CD14-positive monocyte (primary cell): ENCODE data around the gene CCNG2. TPM values are rescaled to one million over a fixed set of nuclear protein-coding genes. Genes with fewer than 3 reads are reported as not detected.

ENCODE experiments used
- DNase-seq, 3 donors: peaks; one replicate each; pipeline ENCODE4 v3.0.0-alpha.2; 2011 to 2022
- H2AFZ ChIP-seq: 2 replicates; pipeline ENCODE4 v1.6.0; 2012; ENCODE audit warnings: mild to moderate bottlenecking, low read depth, low read length, inconsistent platforms; ENCODE audit not compliant: insufficient read depth, poor library complexity, severe bottlenecking
- H3K27ac ChIP-seq, 2 donors: 1 replicate in 1 of 2; 2 replicates in 1 of 2; pipeline ENCODE4 v1.5.1; 2012 to 2013; ENCODE audit warnings: low read length in 2 of 2, control low read depth in 1 of 2, inconsistent platforms in 1 of 2, low read depth in 1 of 2, mild to moderate bottlenecking in 1 of 2
- H3K27me3 ChIP-seq, 2 donors: one replicate each; pipeline versions ENCODE4 v1.6.0 to v1.6.1; 2011 to 2013; ENCODE audit warnings: low read length in 2 of 2; ENCODE audit not compliant: control insufficient read depth in 2 of 2, insufficient read depth in 2 of 2
- H3K36me3 ChIP-seq, 2 donors: replicated peaks in 1 of 2; 1 replicate in 1 of 2; 2 replicates in 1 of 2; pipeline versions ENCODE4 v1.5.1 to v1.6.1; 2012 to 2013; ENCODE audit warnings: low read length in 2 of 2, control low read depth in 1 of 2, inconsistent platforms in 1 of 2, mild to moderate bottlenecking in 1 of 2; ENCODE audit not compliant: insufficient read depth in 2 of 2, control insufficient read depth in 1 of 2
- H3K4me1 ChIP-seq, 2 donors: 1 replicate in 1 of 2; 2 replicates in 1 of 2; pipeline versions ENCODE4 v1.5.1 to v1.6.1; 2012 to 2013; ENCODE audit warnings: low read length in 2 of 2, control low read depth in 1 of 2, inconsistent platforms in 1 of 2, mild to moderate bottlenecking in 1 of 2, moderate library complexity in 1 of 2; ENCODE audit not compliant: insufficient read depth in 2 of 2, control insufficient read depth in 1 of 2
- H3K4me2 ChIP-seq: replicated peaks from 2 replicates; pipeline ENCODE3; 2012; ENCODE audit warnings: low read length, moderate library complexity, mild to moderate bottlenecking; ENCODE audit not compliant: poor library complexity, severe bottlenecking; ENCODE audit errors: extremely low read depth
- H3K4me3 ChIP-seq, 3 experiments: fragments of 200-600 bp in 1 of 3; sonication (generic) in 1 of 3; replicated peaks in 1 of 3; 1 replicate in 2 of 3; 2 replicates in 1 of 3; pipeline ENCODE4 v1.5.1; 2011 to 2013; ENCODE audit warnings: low read length in 3 of 3, mild to moderate bottlenecking in 3 of 3, control low read depth in 2 of 3, low read depth in 2 of 3, inconsistent platforms in 1 of 3, moderate library complexity in 1 of 3
- H3K79me2 ChIP-seq: 2 replicates; pipeline ENCODE4 v1.6.0; 2012; ENCODE audit warnings: mild to moderate bottlenecking, control low read depth, inconsistent platforms, low read length, moderate library complexity; ENCODE audit not compliant: insufficient read depth
- H3K9ac ChIP-seq: 2 replicates; pipeline ENCODE4 v1.6.0; 2017; ENCODE audit warnings: low read length, mild to moderate bottlenecking; ENCODE audit not compliant: insufficient read depth, poor library complexity, severe bottlenecking
- H3K9me3 ChIP-seq, 2 donors: replicated peaks in 1 of 2; 1 replicate in 1 of 2; 2 replicates in 1 of 2; pipeline versions ENCODE4 v1.5.1 to v1.6.1; 2012 to 2013; ENCODE audit warnings: low read length in 2 of 2, control low read depth in 1 of 2; ENCODE audit not compliant: control insufficient read depth in 1 of 2, insufficient read depth in 1 of 2
- H4K20me1 ChIP-seq: 2 replicates; pipeline ENCODE4 v1.6.0; 2012; ENCODE audit warnings: mild to moderate bottlenecking, low read length, control low read depth, moderate library complexity; ENCODE audit not compliant: insufficient read depth
- H3K27ac Mint-ChIP-seq, 7 donors: one replicate each; pipeline ENCODE4 v1.8.0; 2020; ENCODE audit warnings: mild to moderate bottlenecking in 7 of 7, mixed read lengths in 7 of 7, moderate library complexity in 6 of 7, inconsistent platforms in 2 of 7
- H3K27me3 Mint-ChIP-seq, 3 donors: one replicate each; pipeline ENCODE4 v1.8.0; 2021 to 2022; ENCODE audit warnings: low read depth in 3 of 3, mild to moderate bottlenecking in 3 of 3, mixed read lengths in 3 of 3, moderate library complexity in 3 of 3, inconsistent platforms in 1 of 3
- H3K36me3 Mint-ChIP-seq, 2 donors: one replicate each; pipeline ENCODE4 v1.8.0; 2020; ENCODE audit warnings: mixed read lengths in 2 of 2, inconsistent platforms in 1 of 2, mild to moderate bottlenecking in 1 of 2
- H3K4me1 Mint-ChIP-seq: one replicate; pipeline ENCODE4 v1.8.0; 2020; ENCODE audit warnings: mild to moderate bottlenecking, mixed read lengths
- H3K4me3 Mint-ChIP-seq, 2 donors: one replicate each; pipeline ENCODE4 v1.8.0; 2020; ENCODE audit warnings: mild to moderate bottlenecking in 2 of 2, mixed read lengths in 2 of 2, moderate library complexity in 1 of 2
- H3K9me3 Mint-ChIP-seq, 7 donors: one replicate each; pipeline ENCODE4 v1.8.0; 2020 to 2022; ENCODE audit warnings: mixed read lengths in 7 of 7, mild to moderate bottlenecking in 6 of 7, moderate library complexity in 6 of 7, inconsistent platforms in 2 of 7
- WGBS: methylation state at CpG from one replicate; pipeline ENCODE4 v1.1.5; 2013; ENCODE audit warnings: missing lambda C conversion rate; ENCODE audit not compliant: insufficient coverage; 5-methylcytosine and 5-hydroxymethylcytosine counted together
- intact Hi-C, 2 donors: fragments of 100-400 bp; cut with micrococcal nuclease; formaldehyde crosslinking; loops; one replicate each; pipeline versions ENCODE4 v1.15.0 to v1.15.1; 2023
- polyA plus RNA-seq, 3 donors: library from polyadenylated mRNA; depleted of rRNA in 1 of 3; unstranded in 2 of 3; stranded (reverse) in 1 of 3; fragments of 300-500 nt in 2 of 3; fragments of >200 nt in 1 of 3; fragmentation: Illumina TruSeq in 2 of 3; gene quantifications; 1 replicate in 2 of 3; 2 replicates in 1 of 3; pipeline ENCODE4 v1.2.3, GENCODE V29; 2012 to 2021
- small RNA-seq: library from RNA; depleted of rRNA; stranded (forward); fragments of <200 nt; gene quantifications from one replicate; pipeline ENCODE3, GENCODE V24; 2012; ENCODE audit warnings: low read depth; ENCODE audit not compliant: insufficient read length
- TF ChIP-seq, protein P1 (sequence below): fragments of 200-600 bp; IDR thresholded peaks from one replicate; pipeline ENCODE4 v1.8.0; 2022; ENCODE audit warnings: antibody characterized with exemption, mild to moderate bottlenecking

Gene CCNG2
- polyA plus RNA-seq, 3 donors, result 17.6 to 26.4 (median 23.3) TPM

DNA sequence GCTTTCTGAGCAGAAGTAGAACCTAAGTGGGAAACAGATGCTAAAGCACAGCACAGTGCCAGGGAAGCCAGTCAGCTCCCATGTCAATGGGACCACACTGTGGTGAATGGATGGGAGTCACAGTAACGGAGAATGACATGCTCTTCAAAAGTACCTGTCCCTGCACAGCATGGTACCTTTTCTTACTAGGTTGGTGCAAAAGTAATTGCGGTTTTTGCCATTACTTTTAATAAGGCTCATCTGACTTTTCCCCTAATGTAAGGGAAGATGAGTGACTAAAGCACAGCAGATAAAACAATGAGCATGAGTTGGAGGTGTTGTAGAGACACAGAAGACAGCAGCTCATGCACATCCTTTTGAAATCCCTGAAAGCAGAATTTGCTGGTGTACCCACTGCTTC lies 62.3 kb downstream of the CCNG2 start:
- H3K79me2 ChIP-seq, result no peaks in the 10 kb centered on the region
- 100% methylated on average over 1 of the region's 2 CpGs for WGBS
- H3K9me3 Mint-ChIP-seq, result peaks cover 0 to 6% (median 0%) of the 10 kb centered on the region in 7 donors

More for the DNA sequence above, 62.3 kb downstream of the CCNG2 start:
- no peak overlapping the region for H2AFZ ChIP-seq
- no peak overlapping the region for H3K27ac ChIP-seq
- H3K9me3 ChIP-seq, result no peaks in the 10 kb centered on the region
- no peak overlapping the region for H3K4me3 ChIP-seq
- Mint-ChIP-seq H3K4me1 (no peaks in the 10 kb centered on the region), H3K27ac (no peak overlapping the region), H3K27me3 (peaks cover 0 to 2% (median 1%) of the 10 kb centered on the region in 3 donors), H3K4me3 (no peak overlapping the region), H3K36me3 (no peaks in the 10 kb centered on the region)
- no peak overlapping the region for H3K9ac ChIP-seq
- no peaks in the 10 kb centered on the region for H4K20me1 ChIP-seq
- TF ChIP-seq, protein P1, sequence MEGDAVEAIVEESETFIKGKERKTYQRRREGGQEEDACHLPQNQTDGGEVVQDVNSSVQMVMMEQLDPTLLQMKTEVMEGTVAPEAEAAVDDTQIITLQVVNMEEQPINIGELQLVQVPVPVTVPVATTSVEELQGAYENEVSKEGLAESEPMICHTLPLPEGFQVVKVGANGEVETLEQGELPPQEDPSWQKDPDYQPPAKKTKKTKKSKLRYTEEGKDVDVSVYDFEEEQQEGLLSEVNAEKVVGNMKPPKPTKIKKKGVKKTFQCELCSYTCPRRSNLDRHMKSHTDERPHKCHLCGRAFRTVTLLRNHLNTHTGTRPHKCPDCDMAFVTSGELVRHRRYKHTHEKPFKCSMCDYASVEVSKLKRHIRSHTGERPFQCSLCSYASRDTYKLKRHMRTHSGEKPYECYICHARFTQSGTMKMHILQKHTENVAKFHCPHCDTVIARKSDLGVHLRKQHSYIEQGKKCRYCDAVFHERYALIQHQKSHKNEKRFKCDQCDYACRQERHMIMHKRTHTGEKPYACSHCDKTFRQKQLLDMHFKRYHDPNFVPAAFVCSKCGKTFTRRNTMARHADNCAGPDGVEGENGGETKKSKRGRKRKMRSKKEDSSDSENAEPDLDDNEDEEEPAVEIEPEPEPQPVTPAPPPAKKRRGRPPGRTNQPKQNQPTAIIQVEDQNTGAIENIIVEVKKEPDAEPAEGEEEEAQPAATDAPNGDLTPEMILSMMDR, result no peak
- H3K36me3 ChIP-seq, result no peaks in the 10 kb centered on the region
- H3K4me1 ChIP-seq, result no peaks in the 10 kb centered on the region
- H3K27me3 ChIP-seq, result no peaks in the 10 kb centered on the region
- intact Hi-C loops, result no loop called here
- DNase-seq, result no peak
- no peak overlapping the region for H3K4me2 ChIP-seq

Small RNAs within 50 kb of the gene (small RNA-seq; reads per million reads assigned to genes)
- gene RNU6-1187P, result not detected

Other genes starting within 250 kb of the CCNG2 start
- gene SEPTIN11, start 207.5 kb upstream of the CCNG2 start, polyA plus RNA-seq, result 10 to 100 TPM in 1 of 3 donors, 1 to 10 TPM in 2; 3.2 to 14.8 (median 8.8) TPM
- 100 to 1,000 TPM; 106 to 264 (median 171) TPM for gene CCNI, start 81.2 kb upstream of the CCNG2 start, polyA plus RNA-seq